DMS53 (cell line): ENCODE results near the gene BAIAP2.
"Not testable (repeated sequence)": the region's sequence is repeated elsewhere in the genome, so short reads cannot be mapped to it uniquely, and the experiment has no call there.

Source experiments
- DNase-seq: peaks from one replicate; lab custom pipeline; 2025; lab: John Stamatoyannopoulos, UW

The BAIAP2 gene

GRCh38 chr17:81140695-81141094, 105.7 kb downstream of the BAIAP2 start:
- DNase-seq, result no peak

- peak; percentile 92 for DNase-seq
These were observed 107.6 kb downstream of the BAIAP2 start for GRCh38 chr17:81142301-81143199.

GRCh38 chr17:81143200-81143527, 108.2 kb downstream of the BAIAP2 start:
- peak; percentile 66 for DNase-seq

DNA sequence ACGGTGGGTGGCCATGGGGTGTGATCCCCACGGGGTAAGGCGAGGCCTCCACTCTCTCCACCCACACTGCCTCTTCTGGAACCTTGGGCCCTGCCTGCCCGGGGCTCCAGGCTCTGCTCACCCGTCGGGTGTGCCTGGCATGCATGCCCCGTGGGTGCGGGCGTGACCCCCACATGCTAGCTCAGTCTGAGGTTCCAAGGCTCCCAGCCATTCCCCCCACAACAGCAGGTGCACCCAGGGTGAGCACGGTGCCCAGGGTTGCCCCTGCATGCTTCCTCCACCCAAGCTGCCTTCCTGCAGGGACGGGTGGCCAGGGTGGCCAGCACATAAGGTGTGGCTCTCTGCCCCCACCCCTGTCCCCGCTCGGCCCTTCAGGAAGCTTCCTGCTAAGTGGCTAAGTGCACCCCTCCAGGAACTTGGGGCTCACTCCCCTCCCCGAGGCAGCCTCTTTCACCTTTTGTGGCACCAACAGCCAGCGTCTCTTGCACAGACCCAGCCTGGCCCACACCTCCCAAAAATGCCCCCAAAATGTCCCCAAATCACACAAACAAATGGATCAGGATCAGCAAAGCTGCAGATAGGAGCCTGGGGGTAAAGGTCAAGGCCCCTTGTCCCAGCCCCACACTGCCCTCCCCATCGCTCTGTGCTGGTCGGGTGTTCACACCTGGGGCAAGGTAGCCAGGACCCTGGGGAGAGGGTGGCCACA, 108.9 kb downstream of the BAIAP2 start:
- DNase-seq, result no peak

DNA sequence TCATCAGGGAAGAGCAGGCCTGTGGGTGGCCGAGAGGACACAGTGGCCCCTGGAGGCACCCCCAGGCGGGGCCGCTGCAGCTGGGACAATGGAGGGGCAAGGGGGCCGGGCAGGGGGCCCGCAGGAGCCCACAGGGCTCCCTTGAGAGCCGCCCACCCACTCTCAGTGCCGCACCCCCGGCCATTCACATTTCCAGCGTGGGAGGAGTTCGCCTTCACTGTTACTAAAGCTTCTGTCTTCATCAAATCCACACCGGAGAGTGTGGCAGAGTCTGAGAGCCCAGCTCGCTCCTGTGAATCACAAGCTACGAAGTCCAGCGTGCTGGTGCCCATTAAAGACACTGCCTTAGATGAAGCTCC, 109.5 kb downstream of the BAIAP2 start:
- DNase-seq, result no peak

DNA sequence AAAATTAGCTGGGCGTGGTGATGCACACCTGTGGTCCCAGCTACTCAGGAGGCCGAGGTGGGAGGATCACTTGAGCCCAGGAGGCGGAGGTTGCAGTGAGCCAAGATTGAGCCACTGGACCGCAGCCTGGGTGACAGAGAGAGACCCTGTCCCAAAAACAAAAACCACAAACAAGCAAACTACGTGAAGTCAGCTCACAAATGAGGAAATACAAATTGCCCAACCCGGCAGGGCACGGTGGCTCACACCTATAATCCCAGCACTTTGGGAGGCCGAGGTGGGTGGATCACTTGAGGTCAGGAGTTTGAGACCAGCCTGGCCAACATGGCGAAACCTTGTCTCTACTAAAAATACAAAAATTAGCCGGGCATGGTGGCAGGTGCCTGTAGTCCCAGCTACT, 111.3 kb downstream of the BAIAP2 start:
- DNase-seq, result not testable (repeated sequence)

- no peak for DNase-seq
These were observed 112.8 kb downstream of the BAIAP2 start for GRCh38 chr17:81147701-81148100.

DNA sequence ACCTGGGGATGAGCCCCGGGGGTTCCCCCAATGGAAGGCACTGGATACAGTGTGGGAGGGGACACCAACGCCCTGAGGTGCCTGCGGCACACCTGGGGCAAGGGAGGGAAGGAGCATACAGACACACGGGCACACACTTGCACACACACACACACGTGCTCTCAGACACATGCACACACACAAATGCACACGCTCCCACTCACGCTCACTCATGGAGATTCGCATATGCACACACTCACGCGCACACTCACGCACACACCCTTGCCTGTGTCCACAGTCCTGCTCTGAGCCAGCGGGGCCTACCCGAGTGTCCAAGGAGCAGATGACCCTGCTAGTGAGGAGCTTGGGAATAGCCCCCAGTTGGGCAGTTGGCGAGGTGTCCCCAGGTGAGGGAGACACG, 113.6 kb downstream of the BAIAP2 start:
- DNase-seq, result no peak

- DNase-seq, result no peak
These were observed 114.1 kb downstream of the BAIAP2 start for GRCh38 chr17:81148986-81149533.

DNA sequence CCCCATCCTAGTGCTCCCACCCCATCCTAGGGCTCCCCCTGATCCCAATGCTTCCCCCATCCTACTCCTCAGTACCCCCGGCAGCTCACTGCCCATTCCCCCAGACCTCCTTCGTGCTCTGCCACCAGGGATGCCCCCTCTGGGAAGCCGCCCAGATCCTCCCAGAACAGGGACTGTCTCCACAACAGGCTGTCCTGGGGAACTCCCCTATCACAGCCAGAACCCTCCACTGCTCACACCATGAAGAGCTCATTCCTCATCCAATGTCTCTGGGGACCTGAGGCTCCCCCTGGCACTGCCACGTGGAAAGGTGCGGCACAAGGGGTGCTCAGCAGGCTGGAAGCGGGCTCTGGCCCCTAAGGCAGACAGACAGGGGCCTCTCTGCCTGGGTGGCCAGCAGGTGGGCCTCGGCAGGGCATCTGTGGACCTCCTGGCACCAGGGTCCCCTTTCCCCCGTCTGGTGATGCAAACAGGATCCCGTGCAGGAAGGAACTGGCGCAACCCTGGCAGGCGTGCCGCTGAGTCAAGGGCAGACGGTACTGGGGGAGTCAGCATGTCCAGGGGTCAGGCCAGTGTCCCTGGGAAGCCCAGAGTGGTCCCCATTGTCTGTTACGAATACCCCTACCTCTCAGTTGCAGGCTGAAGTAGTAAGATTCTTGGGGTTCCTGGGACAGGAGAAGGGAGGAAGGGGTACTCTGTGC, 115.6 kb downstream of the BAIAP2 start:
- DNase-seq, result no peak

- DNase-seq, result no peak
These were observed 116.3 kb downstream of the BAIAP2 start for GRCh38 chr17:81151278-81151677.

DNA sequence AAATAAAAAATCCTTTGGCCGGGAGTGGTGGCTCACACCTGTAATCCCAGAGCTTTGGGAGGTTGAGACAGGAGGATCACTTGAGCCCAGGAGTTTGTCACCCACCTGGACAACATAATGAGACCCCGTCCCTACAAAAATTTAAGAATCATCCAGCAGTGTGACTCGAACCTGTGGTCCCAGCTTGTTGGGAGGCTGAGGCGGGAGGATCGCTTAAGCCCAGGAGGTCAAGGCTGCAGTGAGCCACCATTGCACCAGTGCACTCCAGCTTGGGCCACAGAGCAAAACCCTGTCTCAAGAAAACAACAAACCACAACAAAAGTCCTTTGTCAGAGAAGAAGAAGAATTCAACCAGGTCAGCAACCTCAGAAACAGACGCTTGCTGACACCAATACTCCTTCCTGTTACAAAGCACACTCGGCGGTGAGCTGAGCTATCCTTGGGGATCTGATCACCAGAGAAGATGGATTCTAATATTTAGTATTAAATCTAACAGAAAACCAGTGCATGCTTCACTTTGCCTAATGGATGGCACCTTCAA, 117.4 kb downstream of the BAIAP2 start:
- DNase-seq, result no peak

DNA sequence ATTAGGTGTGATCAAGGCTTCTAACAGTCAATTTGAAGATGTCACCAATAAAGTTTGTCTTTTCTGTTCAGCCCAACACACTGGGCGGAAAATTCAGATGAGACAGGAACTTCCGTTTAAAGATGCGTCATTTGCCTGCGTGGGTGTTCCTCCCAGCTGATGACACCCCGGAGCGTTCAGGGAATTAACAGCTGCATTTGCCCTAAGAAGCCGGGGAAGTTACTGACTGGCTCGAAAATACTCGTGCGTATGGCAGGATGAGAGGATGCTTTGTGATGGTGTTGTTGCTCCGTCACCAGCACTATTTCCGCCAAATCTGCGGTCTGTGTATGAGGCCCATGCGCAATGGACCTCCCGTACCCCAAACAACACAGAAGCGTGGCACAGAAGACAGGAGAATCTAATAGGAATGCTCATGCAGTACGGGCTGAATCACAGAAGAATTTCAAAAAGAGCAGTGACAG, 118.4 kb downstream of the BAIAP2 start:
- no peak for DNase-seq

DNA sequence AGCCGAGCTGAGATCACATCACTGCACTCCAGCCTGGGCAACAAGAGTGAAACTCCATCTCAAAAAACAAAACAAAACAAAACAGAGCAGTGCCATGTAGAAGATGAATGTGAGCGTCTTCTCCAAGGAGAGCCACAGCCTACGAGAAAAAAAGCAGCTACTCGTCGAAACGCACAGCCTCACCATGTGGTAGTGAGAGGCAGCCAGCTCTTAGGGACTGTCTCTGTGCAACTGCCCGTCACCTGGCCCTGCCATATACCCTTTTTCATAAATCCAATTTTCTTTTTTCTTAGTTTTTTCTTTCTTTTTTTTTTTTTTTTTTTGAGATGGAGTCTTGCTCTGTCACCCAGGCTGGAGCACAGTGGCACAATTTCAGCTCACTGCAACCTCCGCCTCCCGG, 119.1 kb downstream of the BAIAP2 start:
- DNase-seq, result not testable (repeated sequence)

- DNase-seq, result no peak
These were observed 120.0 kb downstream of the BAIAP2 start for GRCh38 chr17:81154961-81155360.

DNA sequence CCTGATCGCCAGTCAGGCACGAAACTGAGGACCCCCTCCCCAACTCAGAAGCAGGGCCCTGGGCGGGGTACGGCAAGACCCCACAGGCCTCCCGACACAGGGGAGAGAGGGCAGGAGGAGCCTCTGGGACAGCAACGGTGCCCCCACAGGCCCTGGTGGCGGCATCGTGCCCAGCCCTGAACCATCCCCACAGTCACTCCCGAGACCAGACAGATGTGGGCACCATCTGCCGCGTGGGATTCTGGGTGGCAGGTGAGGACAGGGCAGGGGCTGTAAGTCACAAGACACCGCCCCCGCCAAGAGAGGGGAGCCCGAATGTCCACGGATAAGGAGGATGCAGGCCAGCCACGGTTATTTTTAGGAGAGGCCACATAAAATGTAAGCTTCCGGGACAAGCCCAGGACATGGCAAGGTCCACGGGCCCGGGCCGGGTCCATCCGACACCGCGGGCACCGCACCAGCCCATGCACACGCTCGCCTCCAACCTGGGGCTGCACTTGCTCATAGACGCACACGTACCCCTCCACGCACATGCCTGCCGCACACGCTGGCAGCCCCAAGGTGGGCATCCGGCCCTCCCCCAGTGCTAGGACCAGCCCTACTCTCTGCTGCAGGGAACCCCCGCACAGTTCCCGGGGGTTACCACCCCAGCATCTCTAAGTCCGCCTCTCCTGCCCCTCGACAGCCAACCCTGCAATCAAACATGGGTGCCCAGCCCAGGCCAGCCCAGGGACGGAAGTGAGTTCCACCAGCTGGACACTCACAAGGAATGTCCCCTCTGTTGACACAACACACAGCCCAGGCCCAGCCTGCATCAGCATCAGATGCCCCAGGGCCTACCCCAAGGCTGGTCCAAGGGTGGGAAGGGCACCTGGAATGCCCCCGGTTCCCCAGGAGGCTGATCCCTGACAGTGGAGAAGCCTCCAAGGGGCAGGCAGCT, 122.2 kb downstream of the BAIAP2 start:
- no peak for DNase-seq

DNA sequence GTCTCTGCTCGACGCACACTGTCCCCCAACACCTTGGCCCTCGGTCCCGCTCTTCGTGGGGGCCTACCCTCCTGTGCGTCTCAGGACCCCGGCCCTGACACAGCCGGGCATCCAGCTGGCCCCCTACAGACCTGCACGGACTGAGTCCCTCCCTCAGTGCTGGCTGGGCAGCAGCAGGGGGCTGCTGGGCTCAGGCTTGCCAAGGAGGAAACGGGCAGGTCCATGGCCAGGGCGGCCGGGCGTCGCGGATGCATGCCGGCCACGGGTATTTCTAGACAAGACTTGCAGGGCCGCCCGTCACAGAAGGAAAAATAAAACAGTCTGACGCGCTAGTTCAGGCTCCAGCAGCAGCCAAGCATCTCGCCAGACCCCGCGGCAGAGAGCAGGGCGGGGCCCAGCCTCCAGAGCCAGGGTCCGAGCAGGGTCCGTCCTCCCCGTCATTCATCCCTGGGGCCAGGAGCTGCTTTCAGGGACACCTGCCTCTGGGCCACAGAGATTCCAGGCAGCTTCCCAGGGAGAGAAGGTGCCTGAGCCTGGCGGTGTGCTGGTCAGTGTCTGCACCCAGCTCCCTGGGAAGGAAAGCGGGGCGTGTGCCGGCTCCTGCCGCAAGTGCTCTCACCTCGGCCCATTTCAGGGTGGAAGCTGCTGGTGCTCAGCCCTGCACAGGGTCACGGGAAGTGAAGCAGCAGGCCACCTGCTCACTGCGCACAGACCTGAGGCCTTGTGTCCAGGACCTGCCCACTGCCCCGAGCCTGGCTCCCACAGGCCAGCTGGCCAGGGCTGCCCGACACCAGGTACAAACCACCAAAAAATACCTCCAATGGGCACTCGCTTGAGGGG, 123.1 kb downstream of the BAIAP2 start:
- DNase-seq, result no peak

GRCh38 chr17:81158688-81159590, 124.0 kb downstream of the BAIAP2 start:
- no peak for DNase-seq

DNA sequence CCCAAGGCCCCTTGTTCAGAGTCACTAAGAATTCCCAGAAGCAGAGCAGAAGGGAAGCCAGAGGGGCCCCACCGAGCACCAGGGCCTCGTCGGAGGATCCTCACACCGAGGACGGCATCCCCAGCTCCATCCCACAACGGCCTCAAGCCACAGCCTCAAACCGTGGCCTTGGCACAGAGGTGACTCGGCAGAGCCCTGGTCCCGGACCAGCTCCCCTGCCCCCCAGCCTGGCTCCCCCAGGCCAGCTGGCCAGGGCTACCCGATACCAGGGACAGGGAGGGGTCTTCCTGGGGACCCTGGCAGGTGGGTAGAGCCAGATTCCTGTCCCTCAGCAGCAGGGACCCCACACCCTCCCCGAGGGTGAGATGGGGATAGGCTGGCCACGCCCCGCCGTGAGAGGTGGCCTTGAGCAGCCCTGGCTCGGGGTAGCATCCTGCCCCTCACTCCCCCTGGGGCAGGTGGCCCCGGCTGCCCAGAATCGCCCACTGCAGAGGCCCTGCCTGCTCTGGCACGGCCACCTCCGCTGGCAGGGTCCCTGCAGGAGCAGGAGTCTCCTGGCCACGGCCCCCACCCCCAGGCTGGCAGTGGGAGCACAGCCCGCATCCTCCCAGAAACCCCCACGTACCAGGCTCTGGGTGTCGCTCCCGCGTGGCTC, 124.8 kb downstream of the BAIAP2 start:
- DNase-seq, result no peak
